IMR-90 (cell line): ENCODE results near the gene SERHL2. TPM values are rescaled to one million over a fixed set of nuclear protein-coding genes. Genes with fewer than 3 reads are reported as not detected.
A peak's percentile ranks its signal among the peaks of the same experiment; 100 is the strongest.

Experiments
- ATAC-seq: fragments of 200-7000 bp; cut with Tn5 transposase; 2 replicates; pipeline ENCODE4 v1.9.1; 2020; ENCODE audit warnings: low read depth, mild to moderate bottlenecking, moderate library complexity
- BruUV-seq: library from RNA; stranded (reverse); fragments of 400-500 nt; replicated peaks from 2 replicates; lab custom pipeline; 2021; lab: Mats Ljungman, UMichigan
- CTCF ChIA-PET: fragments of 300-600 bp; formaldehyde crosslinking; extraction: SDS; loops from one replicate; lab custom pipeline; 2021; ENCODE audit warnings: antibody characterized with exemption; lab: Yijun Ruan, JAX
- POLR2A ChIA-PET: fragments of 300-600 bp; sonication (Branson Sonifier 250); formaldehyde crosslinking; loops from one replicate; lab custom pipeline; 2022; ENCODE audit warnings: antibody characterized with exemption; ENCODE audit not compliant: unreplicated experiment; lab: Charles Lee
- DNase-seq: peaks from one replicate; pipeline ENCODE4 v3.0.0; 2013
- H2AFZ ChIP-seq: replicated peaks from 2 replicates; pipeline ENCODE3; 2013; ENCODE audit warnings: low read length, mild to moderate bottlenecking; ENCODE audit not compliant: poor library complexity
- H2AK5ac ChIP-seq: 2 replicates; pipeline ENCODE4 v1.6.1; 2013; ENCODE audit warnings: low read depth, low read length, inconsistent platforms
- H2AK9ac ChIP-seq: replicated peaks from 2 replicates; pipeline ENCODE3; 2013; ENCODE audit warnings: mild to moderate bottlenecking, low read depth, low read length, moderate library complexity; ENCODE audit not compliant: poor library complexity
- H2BK120ac ChIP-seq: 2 replicates; pipeline ENCODE4 v1.6.1; 2013; ENCODE audit warnings: low read depth, low read length, inconsistent platforms
- H2BK15ac ChIP-seq: 3 replicates; pipeline ENCODE4 v1.6.1; 2013; ENCODE audit warnings: low read depth, low read length, inconsistent platforms
- H2BK20ac ChIP-seq: 2 replicates; pipeline ENCODE4 v1.6.1; 2013; ENCODE audit warnings: low read depth, mild to moderate bottlenecking, inconsistent platforms, low read length, moderate library complexity
- H2BK5ac ChIP-seq: 2 replicates; pipeline ENCODE4 v1.6.1; 2013; ENCODE audit warnings: mild to moderate bottlenecking, low read depth, low read length, inconsistent platforms; ENCODE audit not compliant: poor library complexity, severe bottlenecking
- H3K14ac ChIP-seq: replicated peaks from 2 replicates; pipeline ENCODE4 v1.6.1; 2013; ENCODE audit warnings: low read depth, low read length, inconsistent platforms
- H3K18ac ChIP-seq: 2 replicates; pipeline ENCODE4 v1.6.1; 2013; ENCODE audit warnings: low read depth, low read length, control low read depth
- H3K23ac ChIP-seq: 2 replicates; pipeline ENCODE4 v1.6.1; 2013; ENCODE audit warnings: low read depth, low read length, inconsistent platforms
- H3K27ac ChIP-seq: 2 replicates; pipeline ENCODE4 v1.5.1; 2013; ENCODE audit warnings: mild to moderate bottlenecking, control low read depth, low read length; ENCODE audit not compliant: insufficient read depth
- H3K27me3 ChIP-seq: 2 replicates; pipeline ENCODE4 v1.6.1; 2013; ENCODE audit warnings: low read length; ENCODE audit not compliant: control insufficient read depth, insufficient read depth
- H3K36me3 ChIP-seq: 2 replicates; pipeline ENCODE4 v1.6.1; 2013; ENCODE audit warnings: low read length, mixed read lengths; ENCODE audit not compliant: control insufficient read depth, insufficient read depth
- H3K4ac ChIP-seq: 2 replicates; pipeline ENCODE4 v1.6.1; 2013; ENCODE audit warnings: low read depth, low read length, inconsistent platforms
- H3K4me1 ChIP-seq: 2 replicates; pipeline ENCODE4 v1.6.1; 2013; ENCODE audit warnings: low read length, mixed read lengths; ENCODE audit not compliant: control insufficient read depth, insufficient read depth
- H3K4me2 ChIP-seq: 2 replicates; pipeline ENCODE4 v1.6.1; 2013; ENCODE audit warnings: low read depth, mild to moderate bottlenecking, control low read depth, low read length, moderate library complexity
- H3K4me3 ChIP-seq: 2 replicates; pipeline ENCODE4 v1.5.1; 2013; ENCODE audit warnings: low read depth, mild to moderate bottlenecking, control low read depth, low read length, moderate library complexity; ENCODE audit not compliant: insufficient read depth
- H3K56ac ChIP-seq: 2 replicates; pipeline ENCODE4 v1.6.1; 2013; ENCODE audit warnings: low read length, inconsistent platforms; ENCODE audit not compliant: insufficient read depth; ENCODE audit errors: extremely low read depth
- H3K79me1 ChIP-seq, 2 experiments: 2 replicates each; pipeline ENCODE4 v1.6.1; 2013; ENCODE audit warnings: low read length in 2 of 2, inconsistent platforms in 1 of 2, low read depth in 1 of 2
- H3K9ac ChIP-seq: 2 replicates; pipeline ENCODE4 v1.6.1; 2013; ENCODE audit warnings: low read depth, low read length, control low read depth
- H3K9me1 ChIP-seq: 2 replicates; pipeline ENCODE4 v1.6.1; 2013; ENCODE audit warnings: low read length, inconsistent platforms; ENCODE audit not compliant: insufficient read depth
- H3K9me3 ChIP-seq: 2 replicates; pipeline ENCODE4 v1.6.1; 2013; ENCODE audit warnings: low read length; ENCODE audit not compliant: control insufficient read depth, insufficient read depth
- H4K20me1 ChIP-seq: 2 replicates; pipeline ENCODE4 v1.6.1; 2013; ENCODE audit warnings: low read length, inconsistent platforms; ENCODE audit not compliant: insufficient read depth
- H4K5ac ChIP-seq: 2 replicates; pipeline ENCODE4 v1.6.1; 2013; ENCODE audit warnings: mild to moderate bottlenecking, low read depth, low read length, control low read depth
- H4K8ac ChIP-seq, 2 experiments: 2 replicates each; pipeline ENCODE4 v1.6.1; 2013; ENCODE audit warnings: low read depth in 2 of 2, low read length in 2 of 2, control low read depth in 1 of 2, inconsistent platforms in 1 of 2
- H4K91ac ChIP-seq: 2 replicates; pipeline ENCODE4 v1.6.1; 2013; ENCODE audit warnings: low read depth, low read length, inconsistent platforms; ENCODE audit not compliant: insufficient read depth
- CEBPB ChIP-seq: IDR thresholded peaks from 2 replicates; pipeline ENCODE4 v1.6.1; 2012; ENCODE audit warnings: low read depth, low read length, improper control_type of control experiment
- CHD1 ChIP-seq: IDR thresholded peaks from 2 replicates; pipeline ENCODE4 v1.6.1; 2012; ENCODE audit warnings: low read depth, low read length, improper control_type of control experiment
- FOS ChIP-seq: fragments of 150-350 bp; IDR thresholded peaks from 2 replicates; pipeline ENCODE4 v1.6.1; 2016; ENCODE audit warnings: low read depth, low read length
- MAFK ChIP-seq: IDR thresholded peaks from 2 replicates; pipeline ENCODE4 v1.6.1; 2012; ENCODE audit warnings: low read depth, low read length, improper control_type of control experiment
- MAZ ChIP-seq: IDR thresholded peaks from 2 replicates; pipeline ENCODE4 v1.6.1; 2012; ENCODE audit warnings: low read depth, mild to moderate bottlenecking, low read length, improper control_type of control experiment, moderate library complexity, borderline replicate concordance
- MXI1 ChIP-seq: IDR thresholded peaks from 2 replicates; pipeline ENCODE4 v1.6.1; 2012; ENCODE audit warnings: low read depth, mild to moderate bottlenecking, low read length, moderate library complexity, borderline replicate concordance
- NFE2L2 ChIP-seq: fragments of 150-350 bp; IDR thresholded peaks from 2 replicates; pipeline ENCODE4 v1.6.1; 2016; ENCODE audit warnings: low read depth, mild to moderate bottlenecking, low read length
- POLR2A ChIP-seq: IDR thresholded peaks from 2 replicates; pipeline ENCODE4 v1.6.1; 2012; ENCODE audit warnings: mild to moderate bottlenecking, low read depth, low read length
- RAD21 ChIP-seq: IDR thresholded peaks from 2 replicates; pipeline ENCODE4 v1.6.1; 2012; ENCODE audit warnings: low read length, improper control_type of control experiment
- RCOR1 ChIP-seq: IDR thresholded peaks from 2 replicates; pipeline ENCODE4 v1.6.1; 2012; ENCODE audit warnings: mild to moderate bottlenecking, low read length, improper control_type of control experiment; ENCODE audit not compliant: insufficient replicate concordance
- RFX5 ChIP-seq: IDR thresholded peaks from 2 replicates; pipeline ENCODE4 v1.8.0; 2012; ENCODE audit warnings: low read depth, mild to moderate bottlenecking, low read length, moderate library complexity
- SMC3 ChIP-seq: fragments of 150-350 bp; IDR thresholded peaks from 2 replicates; pipeline ENCODE4 v1.6.1; 2016; ENCODE audit warnings: low read depth, mild to moderate bottlenecking, antibody characterized with exemption, low read length, moderate library complexity
- WGBS, 2 experiments: methylation state at CpG; one replicate each; pipeline versions ENCODE4 v1.1.5 to v1.1.7; 2013; ENCODE audit warnings: missing lambda C conversion rate in 2 of 2; ENCODE audit not compliant: insufficient read length in 1 of 2; ENCODE audit errors: extremely low coverage in 2 of 2; 5-methylcytosine and 5-hydroxymethylcytosine counted together
- dilution Hi-C: fragments of 300-500 bp; cut with HindIII; formaldehyde crosslinking; loops from one replicate; pipeline ENCODE4 v1.14.3; 2018; ENCODE audit warnings: low sequenced_read_pairs; ENCODE audit not compliant: unreplicated experiment
- in situ Hi-C: fragments of 300-500 bp; cut with MboI; formaldehyde crosslinking; loops from 3 replicates; pipeline ENCODE4 v1.14.3; 2019; ENCODE audit warnings: low sequenced_read_pairs, inconsistent platforms, mixed read lengths
- intact Hi-C: fragments of 100-400 bp; cut with micrococcal nuclease; formaldehyde crosslinking; loops from 2 replicates; pipeline ENCODE4 v1.10.0; 2022
- polyA plus RNA-seq, 3 experiments: library from polyadenylated mRNA; depleted of rRNA; stranded (reverse); fragments of >200 nt; gene quantifications; 2 replicates each; pipeline ENCODE4 v1.2.3, GENCODE V29; 2012; ENCODE audit warnings: low replicate concordance in 1 of 3
- total RNA-seq: library from RNA; depleted of rRNA; stranded (reverse); fragments of >200 nt; gene quantifications from 2 replicates; pipeline ENCODE4 v1.2.3, GENCODE V29; 2012
- TF ChIP-seq, protein P1 (sequence below): fragments of 150-350 bp; IDR thresholded peaks from 2 replicates; pipeline ENCODE4 v1.6.1; 2016; ENCODE audit warnings: low read depth, mild to moderate bottlenecking, low read length, moderate library complexity, borderline replicate concordance
- TF ChIP-seq, protein P2 (sequence below): fragments of 150-350 bp; IDR thresholded peaks from 2 replicates; pipeline ENCODE4 v1.6.1; 2017; ENCODE audit warnings: mild to moderate bottlenecking, antibody characterized with exemption, low read length, low read depth

Gene SERHL2
- total and polyA plus RNA-seq, 2 of the 4 experiments (the other 2 are of a cell fraction) = 4.5 to 5.0 TPM

DNA sequence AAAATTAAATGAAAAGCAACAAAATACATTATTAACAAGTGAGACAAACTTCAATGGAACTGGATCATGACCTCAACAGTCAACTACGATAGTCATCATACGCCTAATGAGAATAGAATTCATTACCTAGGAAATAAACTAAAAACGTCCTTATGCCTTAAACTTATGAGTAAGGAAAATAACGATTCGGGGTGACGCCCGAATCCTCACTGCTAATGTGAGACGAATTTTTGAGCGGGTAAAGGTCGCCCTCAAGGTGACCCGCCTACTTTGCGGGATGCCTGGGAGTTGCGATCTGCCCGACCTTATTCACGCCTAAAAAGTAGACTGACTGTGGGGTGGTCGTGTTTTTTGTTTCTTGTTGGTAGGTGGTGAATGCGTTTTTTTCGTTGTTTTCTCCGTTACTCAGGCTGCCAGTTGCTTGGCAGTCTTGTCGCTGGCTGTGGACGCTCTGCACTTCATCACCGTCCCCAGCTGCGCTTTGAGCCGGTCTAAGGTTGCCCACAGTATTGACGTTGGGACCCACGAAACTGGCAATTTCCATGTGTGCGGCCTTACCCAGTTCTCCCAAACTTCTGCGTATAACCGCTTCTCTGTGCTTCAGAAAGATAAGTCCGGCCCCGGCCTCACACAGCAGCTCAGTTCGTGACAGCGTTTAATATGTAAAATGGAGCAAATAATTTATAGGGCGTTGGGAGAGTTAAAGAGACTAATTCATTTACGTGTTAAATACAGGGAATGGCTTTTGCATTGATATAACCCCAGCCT, 61.5 kb downstream of the SERHL2 start:
- H3K4me3 ChIP-seq = peak overlapping the region; percentile 75; the same call in 1 of the 2 replicates
- in situ Hi-C loops (no loop called here), dilution Hi-C loops (no loop called here), intact Hi-C loops (no loop called here)
- ChIA-PET CTCF (no interaction called here), POLR2A (interaction anchor here (0.6 to 1.5 kb wide), 8 partner anchors 21 to 380 kb away, joined by 3 to 8 read pairs (median 4); no protein-coding TSS in a partner anchor)
- peaks cover 19% of the 10 kb centered on the region for H3K4me1 ChIP-seq
- peak overlapping the region; percentile 67 for H2AFZ ChIP-seq
- peak overlapping the region; percentile 3 to 92 for H4K8ac ChIP-seq
- H3K36me3 ChIP-seq = peaks cover 16% of the 10 kb centered on the region
- peak overlapping the region; percentile 34 for H4K5ac ChIP-seq
- peak overlapping the region; percentile 79; the same call in 1 of the 2 replicates for H3K4ac ChIP-seq
- ATAC-seq (peak; percentile 72), DNase-seq (peak; percentile 100)
- H3K4me2 ChIP-seq = peak overlapping the region; percentile 48
- peak overlapping the region; percentile 45; the same call in 1 of the 2 replicates for H3K18ac ChIP-seq
- no peaks in the 10 kb centered on the region for H3K9me3 ChIP-seq
- H3K9me1 ChIP-seq = peaks cover 24% of the 10 kb centered on the region
- peak overlapping the region; percentile 76 for H3K14ac ChIP-seq
- H3K79me1 ChIP-seq = peaks cover 4 to 39% of the 10 kb centered on the region in 2 experiments; a peak in 3 of 4 replicates
- no peak overlapping the region for H2AK5ac ChIP-seq
- peak overlapping the region; percentile 74; the same call in 1 of the 2 replicates for H3K23ac ChIP-seq
- H2AK9ac ChIP-seq = peak overlapping the region; percentile 71
- peak overlapping the region; percentile 58 for H4K91ac ChIP-seq
- H3K27ac ChIP-seq = peak overlapping the region; percentile 99
- H2BK120ac ChIP-seq = peak overlapping the region; percentile 91
- 0% methylated on average over 8 of the region's 35 CpGs; no CpG with 5 or more reads in 1 of the 2 experiments for WGBS, 2 experiments
- H3K9ac ChIP-seq = peak overlapping the region; percentile 51
- peak overlapping the region; percentile 84; the same call in 1 of the 2 replicates for H2BK20ac ChIP-seq
- TSS peak; percentile 100 for BruUV-seq
- H4K20me1 ChIP-seq = peaks cover 42% of the 10 kb centered on the region
- H2BK15ac ChIP-seq = no peak overlapping the region
- peak overlapping the region; percentile 98 for H3K56ac ChIP-seq
- peak overlapping the region; percentile 96 for H2BK5ac ChIP-seq
- H3K27me3 ChIP-seq = no peaks in the 10 kb centered on the region
- TF ChIP-seq RAD21 = peak; percentile 21
- peak; percentile 67; the same call in 1 of the 2 replicates for TF ChIP-seq MAZ
- peak; percentile 54 for TF ChIP-seq FOS
- TF ChIP-seq RFX5 = no peak
- peak; percentile 100 for TF ChIP-seq POLR2A
- no peak for TF ChIP-seq MAFK
- TF ChIP-seq, protein P1, sequence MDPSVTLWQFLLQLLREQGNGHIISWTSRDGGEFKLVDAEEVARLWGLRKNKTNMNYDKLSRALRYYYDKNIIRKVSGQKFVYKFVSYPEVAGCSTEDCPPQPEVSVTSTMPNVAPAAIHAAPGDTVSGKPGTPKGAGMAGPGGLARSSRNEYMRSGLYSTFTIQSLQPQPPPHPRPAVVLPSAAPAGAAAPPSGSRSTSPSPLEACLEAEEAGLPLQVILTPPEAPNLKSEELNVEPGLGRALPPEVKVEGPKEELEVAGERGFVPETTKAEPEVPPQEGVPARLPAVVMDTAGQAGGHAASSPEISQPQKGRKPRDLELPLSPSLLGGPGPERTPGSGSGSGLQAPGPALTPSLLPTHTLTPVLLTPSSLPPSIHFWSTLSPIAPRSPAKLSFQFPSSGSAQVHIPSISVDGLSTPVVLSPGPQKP = no peak
- TF ChIP-seq NFE2L2 = peak; percentile 39; the same call in 1 of the 2 replicates
- no peak for TF ChIP-seq RCOR1
- TF ChIP-seq SMC3 = no peak
- TF ChIP-seq CEBPB = peak; percentile 24; the same call in 1 of the 2 replicates
- 0 out of 2 replicates have a peak, but pooled peaks have one; percentile 26 for TF ChIP-seq MXI1
- TF ChIP-seq CHD1 = peak; percentile 92; the same call in 1 of the 2 replicates
- TF ChIP-seq, protein P2, sequence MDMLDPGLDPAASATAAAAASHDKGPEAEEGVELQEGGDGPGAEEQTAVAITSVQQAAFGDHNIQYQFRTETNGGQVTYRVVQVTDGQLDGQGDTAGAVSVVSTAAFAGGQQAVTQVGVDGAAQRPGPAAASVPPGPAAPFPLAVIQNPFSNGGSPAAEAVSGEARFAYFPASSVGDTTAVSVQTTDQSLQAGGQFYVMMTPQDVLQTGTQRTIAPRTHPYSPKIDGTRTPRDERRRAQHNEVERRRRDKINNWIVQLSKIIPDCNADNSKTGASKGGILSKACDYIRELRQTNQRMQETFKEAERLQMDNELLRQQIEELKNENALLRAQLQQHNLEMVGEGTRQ = 0 out of 2 replicates have a peak, but pooled peaks have one; percentile 22
